GM18867 (cell line): ENCODE data around the gene CLIC1.

Experiments used
- ATAC-seq: cut with Tn5 transposase; IDR thresholded peaks from one replicate; pipeline ENCODE4 v1.9.1; 2021; ENCODE audit warnings: mild to moderate bottlenecking, moderate library complexity; ENCODE audit not compliant: unreplicated experiment

Gene CLIC1

DNA sequence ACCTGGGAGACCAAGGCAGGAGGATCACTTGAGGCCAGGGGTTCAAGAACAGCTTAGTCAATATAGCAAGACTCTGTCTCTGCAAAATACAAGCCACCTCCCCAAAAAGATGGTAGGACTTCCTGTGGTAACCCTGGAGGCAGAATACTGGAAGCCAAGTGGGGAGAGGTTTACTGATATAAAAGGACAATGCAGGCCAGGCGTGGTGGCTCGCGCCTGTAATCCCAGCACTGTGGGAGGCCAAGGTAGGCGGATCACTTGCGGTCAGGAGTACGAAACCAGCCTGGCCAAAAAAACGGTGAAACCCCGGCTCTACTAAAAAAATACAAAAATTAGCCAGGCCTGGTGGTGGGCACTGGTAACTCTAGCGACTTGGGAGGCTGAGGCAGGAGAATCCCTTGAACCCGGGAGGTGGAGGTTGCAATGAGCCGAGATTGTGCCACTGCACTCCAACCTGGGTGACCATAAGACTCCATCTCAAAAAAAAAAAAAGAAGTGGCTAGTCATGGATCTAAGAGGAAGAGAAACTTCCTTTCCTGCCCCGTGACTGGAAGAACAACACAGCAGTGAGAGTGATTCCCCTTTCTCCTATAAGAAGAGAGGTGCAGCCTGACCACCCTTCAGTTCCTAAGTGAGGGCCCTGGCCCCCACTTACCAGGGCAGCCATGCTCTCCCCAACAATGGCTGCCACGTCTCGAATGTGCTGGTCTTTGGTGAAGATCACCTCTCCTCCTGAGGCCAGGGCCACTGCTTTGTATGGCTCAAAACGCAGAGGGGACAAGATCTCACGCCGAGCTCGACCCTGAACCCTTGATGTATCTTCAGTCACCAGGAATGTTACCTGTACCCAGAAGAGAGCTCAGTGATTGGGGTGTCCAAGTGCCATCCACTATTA is 32.3 kb upstream of the CLIC1 start:
- no peak for ATAC-seq

DNA sequence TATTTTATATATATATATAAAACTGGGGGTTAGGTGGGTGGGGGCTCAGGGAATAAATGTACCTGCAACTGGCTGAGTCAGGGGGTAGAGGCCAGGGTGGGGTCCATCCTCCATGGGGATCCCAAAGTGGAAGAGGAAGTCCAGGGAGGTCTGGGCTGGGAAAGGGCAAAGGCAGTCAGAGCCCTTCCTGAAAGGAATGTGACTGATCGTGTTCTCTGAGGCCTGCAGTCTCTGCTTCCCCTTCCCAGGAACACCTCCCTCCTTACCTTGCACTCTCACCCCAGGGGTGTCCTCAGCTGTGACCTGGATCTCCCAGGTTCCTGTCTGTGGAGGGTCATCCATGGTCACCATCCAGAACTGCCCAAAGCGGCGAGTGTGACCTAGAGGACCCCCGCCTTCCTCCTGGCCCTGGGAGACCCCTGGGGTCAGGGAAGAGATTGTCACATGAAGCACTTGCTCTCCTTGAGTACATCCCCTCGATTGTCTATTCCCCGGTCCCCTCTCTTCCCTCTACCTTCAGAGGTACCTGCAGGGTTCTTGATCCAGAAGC is 30.8 kb upstream of the CLIC1 start:
- no peak for ATAC-seq

DNA sequence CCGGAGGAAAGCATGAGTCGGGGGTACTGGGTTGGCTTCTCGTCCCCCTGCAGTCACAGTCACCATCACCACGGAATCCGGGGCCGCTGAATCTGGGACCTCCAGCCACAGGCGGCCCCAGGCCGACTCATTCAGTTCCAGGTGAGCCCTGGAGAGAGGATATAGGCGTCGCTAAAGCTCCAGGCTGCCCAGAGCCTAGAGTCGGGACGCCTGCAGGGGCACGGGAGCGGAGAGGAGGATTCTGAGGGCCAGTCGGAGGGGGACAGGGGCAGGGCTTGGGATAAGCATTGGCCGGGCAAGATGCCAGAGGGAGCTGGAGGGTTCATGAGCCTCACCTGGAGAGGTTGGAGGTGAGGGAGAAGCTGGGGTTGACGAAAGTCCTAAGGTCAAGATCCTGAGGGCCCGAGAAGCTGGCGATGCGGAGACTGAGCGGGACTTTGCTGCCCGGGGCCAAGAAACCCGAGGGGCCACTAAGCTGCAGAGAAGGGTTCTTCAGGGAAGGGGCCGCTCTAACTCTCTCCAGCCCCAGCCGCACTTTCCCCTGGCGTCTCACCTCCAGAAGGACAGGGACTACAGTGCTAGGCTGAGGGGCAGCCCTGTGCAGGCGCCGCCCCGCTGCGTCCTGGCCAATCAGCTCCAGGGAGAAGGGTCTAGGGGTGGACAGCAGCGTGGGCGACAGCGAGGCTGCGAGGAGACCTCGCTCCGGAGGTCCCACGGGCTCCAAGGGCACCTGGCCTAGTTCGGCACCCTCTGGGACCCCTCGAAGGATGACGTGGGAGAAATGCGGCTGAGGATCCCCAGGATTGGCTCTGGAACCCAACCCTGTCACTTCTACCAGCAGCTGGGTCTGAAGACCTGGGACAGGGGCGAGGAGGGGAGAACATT is 29.8 kb upstream of the CLIC1 start:
- no peak for ATAC-seq

DNA sequence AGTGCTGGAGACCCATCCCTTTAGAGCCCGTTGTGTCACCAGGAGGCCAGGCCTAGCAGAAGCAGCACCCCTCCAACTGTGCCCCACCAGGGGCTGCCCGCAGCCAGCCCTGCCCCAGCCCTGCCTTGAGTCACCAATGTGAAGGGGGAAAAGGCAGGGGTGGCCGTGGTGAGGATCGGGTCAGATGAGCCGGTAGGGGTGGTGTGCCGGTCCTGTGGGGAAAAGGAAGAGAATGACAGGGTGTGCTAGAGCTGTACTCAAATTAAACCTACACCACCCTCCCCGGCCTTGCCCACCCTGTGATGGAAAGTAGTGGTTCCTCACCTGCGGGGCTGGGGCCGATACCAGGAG is 29.2 kb upstream of the CLIC1 start:
- no peak for ATAC-seq

DNA sequence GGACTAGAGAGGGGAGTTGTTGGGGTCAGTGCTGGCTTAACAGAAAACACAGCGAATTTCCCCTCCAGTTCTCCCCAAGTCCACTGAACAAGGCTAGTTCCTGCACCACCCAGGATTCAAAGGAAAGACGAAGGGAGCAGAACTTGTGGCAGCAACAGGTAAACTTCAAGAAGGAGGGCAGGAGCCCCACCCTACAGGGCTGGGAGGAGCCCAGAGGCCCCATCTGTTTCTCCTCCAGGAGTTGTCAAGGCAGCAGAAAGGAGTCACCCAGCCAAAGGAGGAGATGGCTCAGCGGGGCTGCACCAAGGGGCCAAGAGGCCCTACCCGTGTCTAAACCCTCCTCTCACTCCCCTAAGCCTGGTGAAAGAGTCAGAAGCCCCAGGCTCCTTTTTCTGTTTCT is 27.9 kb upstream of the CLIC1 start:
- ATAC-seq = no peak

DNA sequence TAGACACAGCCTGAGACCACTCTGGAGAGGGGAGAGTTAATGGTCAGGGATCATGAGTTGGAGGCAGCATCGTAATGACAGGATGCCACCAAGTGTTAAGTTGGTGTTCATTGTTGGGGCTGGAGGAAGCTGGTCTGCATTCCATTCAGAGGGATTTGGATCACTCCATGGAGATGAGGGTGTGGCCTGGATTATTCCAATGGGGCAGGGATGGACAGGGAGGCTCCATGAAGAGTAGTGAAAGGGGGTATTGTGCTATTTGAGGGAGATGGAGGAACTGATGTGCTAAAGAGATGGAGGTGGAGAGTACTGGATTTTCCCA is 27.2 kb upstream of the CLIC1 start:
- ATAC-seq = no peak

DNA sequence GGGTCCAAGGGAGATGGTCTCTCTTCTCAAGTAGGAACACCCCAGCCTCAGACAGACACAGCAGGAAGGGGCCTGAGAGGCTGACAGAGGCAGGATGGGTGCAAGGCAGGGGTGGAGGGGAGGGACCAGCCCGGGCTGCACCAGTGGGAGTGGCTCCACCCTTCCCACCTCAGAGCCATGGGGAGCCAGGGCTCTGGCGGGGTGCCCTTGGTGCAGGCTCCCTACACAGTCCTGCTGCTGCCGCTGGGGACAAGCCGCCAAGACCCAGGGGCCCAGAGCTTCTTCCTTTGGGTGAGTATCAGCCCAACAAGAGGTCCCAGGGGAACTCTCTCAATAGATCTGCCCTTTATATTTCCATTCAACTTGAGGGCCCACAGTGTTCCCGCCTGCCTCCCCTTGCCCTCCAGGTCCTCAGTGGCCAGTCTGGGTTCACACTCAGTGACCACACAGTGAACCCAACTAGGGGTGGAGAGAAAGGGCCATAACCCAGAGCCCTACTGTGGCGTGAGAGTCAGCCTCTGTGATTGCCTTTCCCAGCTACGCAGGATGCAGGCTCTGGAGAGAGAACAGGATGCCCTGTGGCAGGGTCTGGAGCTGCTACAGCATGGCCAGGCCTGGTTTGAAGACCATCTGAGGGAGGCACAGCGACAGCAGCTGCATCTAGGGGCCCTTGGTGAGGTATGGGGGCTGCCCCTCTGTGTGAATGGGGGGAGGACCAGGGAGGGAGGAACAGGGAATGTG is 26.7 kb upstream of the CLIC1 start:
- ATAC-seq = no peak

DNA sequence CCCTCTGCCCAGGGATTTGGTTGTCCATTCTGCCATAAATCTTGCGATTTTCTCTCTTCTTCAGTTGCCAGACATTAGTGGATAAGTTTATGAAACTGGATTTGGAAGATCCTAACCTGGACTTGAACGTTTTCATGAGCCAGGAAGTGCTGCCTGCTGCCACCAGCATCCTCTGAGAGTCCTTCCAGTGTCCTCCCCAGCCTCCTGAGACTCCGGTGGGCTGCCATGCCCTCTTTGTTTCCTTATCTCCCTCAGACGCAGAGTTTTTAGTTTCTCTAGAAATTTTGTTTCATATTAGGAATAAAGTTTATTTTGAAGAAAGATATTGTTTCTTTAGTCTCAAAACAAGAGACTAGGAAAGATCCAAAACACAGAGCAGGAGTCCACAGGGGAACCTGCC is 26.0 kb upstream of the CLIC1 start, which contains the start of gene SAPCD1:
TSS of gene SAPCD1 (plus strand) at position 301 of the 400 bp plus-strand sequence. CDS start 399 bp downstream, outside the sequence.
- no peak for ATAC-seq

DNA sequence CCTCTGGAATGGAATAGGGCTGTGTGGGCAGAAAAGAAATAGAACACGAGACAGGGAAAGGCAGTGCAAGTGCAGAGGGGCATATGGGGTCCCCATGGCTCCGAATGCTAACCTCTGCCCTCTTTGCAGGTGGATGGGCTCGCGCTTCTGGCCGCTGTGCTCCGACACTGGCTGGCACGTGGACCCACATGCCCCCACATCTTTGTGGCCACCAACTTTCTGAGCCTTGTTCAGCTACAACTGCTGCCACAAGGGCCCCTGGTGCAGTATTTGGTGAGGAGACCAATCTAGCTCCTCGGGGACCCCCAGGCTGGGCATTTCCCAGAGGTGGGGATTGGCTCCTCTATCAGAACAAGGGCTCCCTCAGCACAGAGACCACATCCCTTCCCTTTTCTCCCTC is 25.0 kb upstream of the CLIC1 start:
- no peak for ATAC-seq

DNA sequence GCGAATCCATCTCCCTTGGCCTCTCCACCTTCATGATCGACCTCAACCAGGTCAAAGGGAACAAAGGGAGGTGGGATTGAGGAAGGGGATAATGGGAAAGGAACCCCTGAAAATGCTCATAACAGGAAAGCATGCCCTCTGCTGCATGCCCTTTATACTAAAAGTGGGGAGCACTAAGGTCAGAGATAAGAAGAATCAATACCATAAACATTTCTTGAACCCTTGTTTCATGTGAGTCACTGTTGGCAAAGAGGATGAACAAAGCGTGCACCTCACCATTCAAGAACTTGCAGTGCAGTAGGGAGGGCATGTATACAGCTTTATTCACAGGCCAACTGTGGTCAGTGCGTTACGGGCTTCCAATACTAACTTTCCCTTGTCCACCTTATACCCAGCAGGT is 24.5 kb upstream of the CLIC1 start:
- ATAC-seq = no peak

DNA sequence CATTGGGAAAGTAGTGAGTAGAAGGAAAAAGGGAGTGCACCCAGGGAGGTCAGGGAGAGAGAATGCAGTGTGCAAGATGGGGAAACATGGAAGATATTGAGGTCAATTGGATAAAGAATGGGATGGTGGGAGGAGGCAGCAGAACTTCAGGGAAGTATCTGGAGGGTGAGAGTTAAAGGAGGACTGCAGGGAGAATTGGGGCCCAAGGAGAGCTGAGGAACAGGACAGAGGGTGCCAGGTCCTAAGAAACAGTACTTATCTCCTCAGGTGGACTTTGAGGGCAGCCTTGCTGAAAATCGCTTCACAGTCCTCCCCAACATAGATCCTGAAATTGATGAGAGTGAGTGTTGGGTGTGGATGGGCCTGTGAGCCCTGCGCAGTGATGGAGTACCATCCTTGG is 22.0 kb upstream of the CLIC1 start:
- no peak for ATAC-seq

DNA sequence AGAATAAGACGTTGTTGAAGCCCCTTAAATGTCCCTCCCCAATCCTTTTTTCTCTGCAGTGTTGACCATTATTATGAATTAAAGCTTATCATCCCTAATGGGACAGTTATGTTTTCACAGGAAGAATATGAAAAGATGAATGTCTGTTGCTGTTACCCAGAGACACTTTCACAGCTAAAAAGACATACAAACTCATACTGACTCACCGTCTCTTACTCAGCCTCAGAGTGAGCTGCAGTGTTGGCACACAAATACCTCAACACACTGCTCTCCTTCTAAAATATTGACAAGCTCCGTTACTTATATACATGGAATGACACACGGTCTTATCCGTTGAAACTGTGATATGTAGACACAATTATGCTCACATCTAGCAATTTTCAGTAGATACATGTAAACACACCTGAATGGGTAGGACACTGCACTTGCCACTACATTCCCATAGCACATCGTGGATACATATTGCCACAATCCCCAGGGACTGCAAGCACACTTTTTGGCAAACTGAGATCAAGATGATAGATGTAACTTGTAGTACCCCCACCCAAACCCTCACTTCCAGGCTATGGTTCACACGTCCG is 16.5 kb upstream of the CLIC1 start:
- no peak for ATAC-seq

DNA sequence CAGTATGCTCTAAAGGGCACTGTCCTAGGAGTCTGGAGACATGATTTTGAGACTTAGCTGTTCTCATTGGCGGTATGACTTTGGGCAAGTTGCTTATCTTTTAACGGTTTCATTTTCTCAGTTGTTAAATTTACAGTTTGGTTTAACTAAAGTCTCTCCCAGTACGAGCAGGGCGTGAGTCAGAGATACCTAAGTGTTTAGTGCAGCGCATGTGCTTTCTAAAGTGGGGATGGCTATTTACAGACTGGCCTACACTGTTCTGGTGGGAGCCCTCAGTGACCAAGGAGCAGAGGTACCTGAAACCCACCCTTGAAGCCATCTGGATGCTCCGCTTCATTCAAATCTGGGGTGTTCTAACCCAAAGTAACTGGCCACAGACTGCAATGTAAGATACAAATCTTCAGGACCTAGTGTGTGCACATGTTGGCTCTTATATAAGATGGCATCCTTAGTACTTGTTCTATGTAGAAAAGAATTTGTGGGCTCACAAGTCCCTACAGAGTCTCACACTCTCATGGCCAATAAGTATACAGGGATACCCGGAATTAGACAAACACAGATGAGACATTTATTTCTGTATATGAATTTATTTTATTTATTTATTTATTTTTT is 14.2 kb upstream of the CLIC1 start:
- no peak for ATAC-seq

DNA sequence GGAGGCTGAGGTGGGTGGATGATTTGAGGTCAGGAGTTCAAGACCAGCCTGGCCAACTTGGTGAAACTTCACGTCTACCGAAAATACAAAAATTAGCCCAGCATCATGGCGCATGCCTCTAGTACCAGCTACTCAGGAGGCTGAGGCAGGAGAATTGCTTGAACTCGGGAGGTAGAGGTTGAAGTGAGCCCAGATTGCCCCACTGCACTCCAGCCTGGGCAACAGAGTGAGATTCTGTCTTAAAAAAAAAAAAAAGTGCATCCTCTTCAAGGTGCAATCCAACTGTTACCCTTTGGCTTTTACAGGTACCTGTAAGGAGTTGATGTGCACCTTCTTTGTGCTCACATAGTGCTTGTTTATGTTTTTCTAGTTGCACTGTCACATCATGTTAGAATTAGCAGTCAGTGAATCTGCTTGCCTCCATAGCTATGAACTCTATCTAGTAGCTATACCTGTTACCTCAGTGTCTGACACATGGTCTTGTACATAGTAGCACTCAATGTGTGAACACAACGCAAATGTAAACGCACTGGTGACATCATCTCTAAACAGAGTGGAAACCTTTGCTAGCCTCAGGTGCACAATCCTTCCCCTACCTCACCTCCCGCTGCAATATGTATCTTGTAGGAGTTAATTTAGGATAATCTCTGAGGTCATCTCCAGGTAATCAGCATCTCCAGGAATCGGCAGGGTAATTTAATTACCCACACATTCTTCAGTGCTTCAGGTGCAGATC is 13.1 kb upstream of the CLIC1 start:
- ATAC-seq = no peak

DNA sequence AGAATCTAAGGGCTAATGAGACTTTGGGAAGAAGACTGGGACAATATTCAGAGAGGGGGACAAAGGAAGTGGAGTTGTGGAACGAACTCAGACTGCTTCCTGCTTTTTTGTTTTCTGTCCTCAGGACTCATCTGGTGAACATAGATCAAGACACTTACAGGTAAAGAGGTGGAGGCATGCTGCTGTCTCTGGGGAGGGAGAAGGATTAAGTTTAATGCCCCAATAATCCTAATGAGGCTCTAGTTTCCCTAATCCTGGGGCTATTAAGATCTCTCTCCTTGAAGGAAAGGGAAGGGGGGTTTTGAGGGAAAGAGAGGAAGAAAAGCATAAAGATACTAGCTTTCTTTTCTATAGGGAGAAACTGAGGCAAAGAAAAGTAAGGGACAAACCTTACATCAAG is 8.1 kb upstream of the CLIC1 start:
- ATAC-seq = no peak

DNA sequence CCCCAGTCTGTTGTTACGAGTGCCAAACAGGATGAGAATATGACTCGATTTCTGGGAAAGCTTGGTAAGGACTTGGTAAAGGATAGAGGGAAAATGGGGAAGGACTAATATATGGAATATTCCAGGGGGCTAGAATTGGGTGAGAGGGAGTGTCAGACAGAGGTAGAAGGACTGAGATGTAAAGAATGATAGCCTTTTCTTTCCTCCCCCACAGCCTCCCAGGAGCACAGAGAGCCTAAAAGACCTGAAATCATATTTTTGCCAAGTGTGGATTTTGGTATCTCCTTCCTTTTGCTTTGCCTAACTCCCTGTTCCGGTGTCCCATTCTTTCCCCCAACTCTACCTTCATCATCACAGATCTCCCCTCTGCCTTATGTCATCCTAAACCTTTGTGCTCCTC is 6.6 kb upstream of the CLIC1 start:
- ATAC-seq = no peak

DNA sequence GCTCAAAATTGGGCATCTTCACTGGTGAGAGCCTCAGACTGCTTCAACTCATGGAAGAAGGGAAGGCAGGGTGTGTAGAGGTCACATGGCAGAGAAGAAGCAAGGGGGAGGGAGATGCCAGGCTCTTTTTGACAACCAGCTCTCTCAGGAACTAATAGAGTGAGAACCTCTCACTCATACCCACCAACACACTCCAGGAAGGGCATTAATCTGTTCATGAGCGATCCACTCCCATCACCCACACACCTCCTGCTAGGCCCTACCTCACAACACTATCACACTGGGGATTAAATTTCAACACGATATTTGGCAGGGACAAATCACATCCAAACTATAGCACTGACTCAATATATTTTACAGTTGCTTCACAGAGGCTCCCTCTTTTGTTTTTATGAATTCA is 5.5 kb upstream of the CLIC1 start:
- ATAC-seq = no peak

DNA sequence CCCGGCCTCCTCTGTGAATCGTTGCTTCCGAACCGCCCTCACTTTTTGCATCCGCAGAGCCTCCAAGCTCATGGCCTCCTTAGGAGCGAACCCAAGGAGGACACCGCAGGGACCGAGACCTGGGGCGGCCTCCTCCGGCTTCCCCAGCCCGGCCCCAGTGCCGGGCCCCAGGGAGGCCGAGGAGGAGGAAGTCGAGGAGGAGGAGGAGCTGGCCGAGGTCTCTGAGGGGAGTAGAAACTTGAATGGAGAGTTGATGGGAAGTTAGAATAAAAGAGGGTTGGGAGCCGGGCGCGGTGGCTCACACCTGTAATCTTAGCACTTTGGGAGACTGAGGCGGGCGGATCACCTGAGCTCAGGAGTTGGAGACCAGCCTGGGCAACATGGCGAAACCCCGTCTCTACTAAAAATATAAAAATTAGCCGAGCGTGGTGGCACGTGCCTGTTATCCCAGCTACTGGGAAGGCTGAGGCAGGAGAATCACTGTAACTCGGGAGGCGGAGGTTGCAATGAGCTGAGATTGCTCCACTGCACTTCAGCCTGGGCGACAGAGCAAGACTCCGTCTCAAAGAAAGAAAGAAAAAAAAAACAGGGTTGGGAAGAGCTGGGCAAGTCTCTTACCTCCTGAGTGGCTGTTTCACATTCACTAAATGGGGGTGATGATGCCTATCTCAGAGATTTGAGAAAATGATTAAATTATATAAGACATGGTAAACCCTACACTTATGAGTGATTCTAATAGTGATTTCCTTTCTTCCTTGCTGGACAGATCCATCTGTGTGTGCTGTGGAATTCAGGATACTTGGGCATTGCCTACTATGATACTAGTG is 4.3 kb upstream of the CLIC1 start:
- no peak for ATAC-seq
